GM12892 (cell line): ENCODE data around the gene KCNK5.

Experiments used
- POLR2A ChIP-seq: IDR thresholded peaks from 2 replicates; pipeline ENCODE4 v1.6.1; 2011; ENCODE audit warnings: low read depth, low read length, control low read depth
- POLR2AphosphoS5 ChIP-seq: IDR thresholded peaks from 2 replicates; pipeline ENCODE4 v1.6.1; 2011; ENCODE audit warnings: low read depth, low read length, control low read depth

- no peak for TF ChIP-seq POLR2A
- no peak for TF ChIP-seq POLR2AphosphoS5
Measured at GRCh38 chr6:39184906-39185580, 44.2 kb downstream of the KCNK5 start.
